Neural progenitor cell (in vitro differentiated cells): ENCODE measurements around the gene AP2A2. TPM values are rescaled to one million over a fixed set of nuclear protein-coding genes. Genes with fewer than 3 reads are reported as not detected.

ENCODE experiments used
- DNase-seq: peaks from one replicate; pipeline ENCODE4 v3.0.0-alpha.2; 2016; ENCODE audit warnings: low spot score
- H2AFZ ChIP-seq: fragments of 200-600 bp; sonication (generic); replicated peaks from 2 replicates; pipeline ENCODE4 v1.6.1; 2016; ENCODE audit warnings: antibody characterized with exemption
- H3F3A ChIP-seq: fragments of 200-600 bp; sonication (generic); 2 replicates; pipeline ENCODE4 v1.6.1; 2016; ENCODE audit warnings: antibody characterized with exemption, low read depth
- H3K27ac ChIP-seq: fragments of 200-600 bp; sonication (generic); 2 replicates; pipeline ENCODE4 v1.5.1; 2016; ENCODE audit warnings: mild to moderate bottlenecking
- H3K27me3 ChIP-seq: fragments of 200-600 bp; sonication (generic); 2 replicates; pipeline ENCODE4 v1.6.1; 2016; ENCODE audit warnings: mild to moderate bottlenecking, moderate library complexity
- H3K36me3 ChIP-seq: fragments of 200-600 bp; sonication (generic); 2 replicates; pipeline ENCODE4 v1.5.1; 2016
- H3K4me1 ChIP-seq: fragments of 200-600 bp; sonication (generic); 2 replicates; pipeline ENCODE4 v1.6.1; 2016; ENCODE audit warnings: mixed run types
- H3K4me2 ChIP-seq: fragments of 200-600 bp; sonication (generic); 2 replicates; pipeline ENCODE4 v1.6.1; 2016
- H3K4me3 ChIP-seq: fragments of 200-600 bp; sonication (generic); 2 replicates; pipeline ENCODE4 v1.5.1; 2016
- H3K79me2 ChIP-seq: fragments of 200-600 bp; sonication (generic); 2 replicates; pipeline ENCODE4 v1.6.1; 2016; ENCODE audit warnings: low read depth
- H3K9ac ChIP-seq: fragments of 200-600 bp; sonication (generic); 2 replicates; pipeline ENCODE4 v1.6.1; 2016
- H3K9me3 ChIP-seq: fragments of 200-600 bp; sonication (generic); 2 replicates; pipeline ENCODE4 v1.5.1; 2016; ENCODE audit warnings: low read depth
- H4K20me1 ChIP-seq: fragments of 200-600 bp; sonication (generic); 2 replicates; pipeline ENCODE4 v1.6.1; 2016; ENCODE audit warnings: low read depth
- H3K27ac Mint-ChIP-seq: 3 replicates; pipeline ENCODE4 v1.8.0; 2021; ENCODE audit warnings: mixed read lengths
- H3K27me3 Mint-ChIP-seq: 2 replicates; pipeline ENCODE4 v1.8.0; 2022; ENCODE audit warnings: low read depth, mild to moderate bottlenecking, inconsistent platforms, moderate library complexity, mixed read lengths; ENCODE audit not compliant: insufficient read depth
- H3K36me3 Mint-ChIP-seq: 3 replicates; pipeline ENCODE4 v1.8.0; 2021; ENCODE audit warnings: mixed read lengths
- H3K4me1 Mint-ChIP-seq: 3 replicates; pipeline ENCODE4 v1.8.0; 2021; ENCODE audit warnings: mixed read lengths
- H3K4me3 Mint-ChIP-seq: 3 replicates; pipeline ENCODE4 v1.8.0; 2021; ENCODE audit warnings: mild to moderate bottlenecking, moderate library complexity, mixed read lengths
- H3K9me3 Mint-ChIP-seq: 3 replicates; pipeline ENCODE4 v1.8.0; 2020; ENCODE audit warnings: mixed read lengths
- CTCF ChIP-seq: fragments of 200-600 bp; sonication (generic); IDR thresholded peaks from 2 replicates; pipeline ENCODE4 v1.5.1; 2017; ENCODE audit warnings: antibody characterized with exemption, mild to moderate bottlenecking
- EZH2 ChIP-seq: fragments of 200-600 bp; sonication (generic); IDR thresholded peaks from 2 replicates; pipeline ENCODE4 v1.6.1; 2017; ENCODE audit warnings: antibody characterized with exemption, mild to moderate bottlenecking, moderate library complexity
- EZH2phosphoT487 ChIP-seq: fragments of 200-600 bp; sonication (generic); IDR thresholded peaks from 2 replicates; pipeline ENCODE4 v1.6.1; 2017; ENCODE audit warnings: antibody characterized with exemption
- total RNA-seq: library from RNA; depleted of rRNA; stranded (reverse); fragments of >200 nt; gene quantifications from 2 replicates; pipeline ENCODE4 v1.2.3, GENCODE V29; 2015; ENCODE audit warnings: low replicate concordance

AP2A2 gene
- total RNA-seq, 1 donor from 2014 or later, result 67.5 TPM

- no peaks in the 10 kb centered on the region for H3K36me3 ChIP-seq
- no peak overlapping the region for H3K9ac ChIP-seq
- Mint-ChIP-seq H3K9me3 (no peaks in the 10 kb centered on the region), H3K27me3 (peaks cover 3% of the 10 kb centered on the region), H3K27ac (no peak overlapping the region), H3K4me1 (no peaks in the 10 kb centered on the region), H3K36me3 (peaks cover 15% of the 10 kb centered on the region), H3K4me3 (no peak overlapping the region)
- H3K27ac ChIP-seq, result no peak overlapping the region
- no peak overlapping the region for H3K4me2 ChIP-seq
- no peaks in the 10 kb centered on the region for H3K9me3 ChIP-seq
- no peaks in the 10 kb centered on the region for H3K27me3 ChIP-seq
- H3K79me2 ChIP-seq, result peaks cover 1% of the 10 kb centered on the region
- H4K20me1 ChIP-seq, result peaks cover 2% of the 10 kb centered on the region
- H3K4me1 ChIP-seq, result no peaks in the 10 kb centered on the region
- H3F3A ChIP-seq, result peaks cover 5% of the 10 kb centered on the region
- TF ChIP-seq EZH2phosphoT487 (no peak), EZH2 (no peak), CTCF (no peak)
- no peak overlapping the region for H2AFZ ChIP-seq
- DNase-seq, result no peak
- H3K4me3 ChIP-seq, result no peak overlapping the region
Measured at GRCh38 chr11:901452-902061, 24.1 kb upstream of the AP2A2 start.

GRCh38 chr11:904380-904779, 21.3 kb upstream of the AP2A2 start:
- Mint-ChIP-seq H3K4me3 (no peak overlapping the region), H3K27ac (no peak overlapping the region), H3K9me3 (no peaks in the 10 kb centered on the region), H3K27me3 (peaks cover 2% of the 10 kb centered on the region), H3K4me1 (peaks cover 5% of the 10 kb centered on the region), H3K36me3 (peaks cover 17% of the 10 kb centered on the region)
- no peak for DNase-seq
- Histone ChIP-seq H3K27ac (no peak overlapping the region), H3K27me3 (no peaks in the 10 kb centered on the region), H3K36me3 (no peaks in the 10 kb centered on the region), H3K9me3 (no peaks in the 10 kb centered on the region), H3K9ac (no peak overlapping the region), H3K4me3 (no peak overlapping the region), H2AFZ (no peak overlapping the region), H3K4me1 (peaks cover 1% of the 10 kb centered on the region), H3K79me2 (peaks cover 18% of the 10 kb centered on the region), H3K4me2 (no peak overlapping the region), H3F3A (no peaks in the 10 kb centered on the region), H4K20me1 (peaks cover 8% of the 10 kb centered on the region)
- no peak for TF ChIP-seq CTCF
- no peak for TF ChIP-seq EZH2
- TF ChIP-seq EZH2phosphoT487, result no peak

- peaks cover 9% of the 10 kb centered on the region for H3K4me1 Mint-ChIP-seq
- H3F3A ChIP-seq, result peaks cover under 1% of the 10 kb centered on the region
- no peaks in the 10 kb centered on the region for H3K36me3 ChIP-seq
- DNase-seq, result no peak
- H4K20me1 ChIP-seq, result peaks cover 11% of the 10 kb centered on the region
- no peak overlapping the region for H3K4me2 ChIP-seq
- peaks cover 7% of the 10 kb centered on the region for H3K4me1 ChIP-seq
- H3K9ac ChIP-seq, result no peak overlapping the region
- H3K9me3 Mint-ChIP-seq, result no peaks in the 10 kb centered on the region
- H3K27me3 ChIP-seq, result no peaks in the 10 kb centered on the region
- TF ChIP-seq EZH2 (no peak), EZH2phosphoT487 (no peak), CTCF (no peak)
- no peak overlapping the region for H3K4me3 ChIP-seq
- peaks cover 2% of the 10 kb centered on the region for H3K27me3 Mint-ChIP-seq
- peaks cover 29% of the 10 kb centered on the region for H3K79me2 ChIP-seq
- H3K9me3 ChIP-seq, result no peaks in the 10 kb centered on the region
- H3K4me3 Mint-ChIP-seq, result no peak overlapping the region
- no peak overlapping the region for H3K27ac Mint-ChIP-seq
- no peak overlapping the region for H3K27ac ChIP-seq
- H2AFZ ChIP-seq, result no peak overlapping the region
- peaks cover 17% of the 10 kb centered on the region for H3K36me3 Mint-ChIP-seq
Measured at GRCh38 chr11:905952-906351, 19.7 kb upstream of the AP2A2 start.
